HG02885 (cell line): Measurements from ENCODE around the gene GRIK4.

Source experiments
- ATAC-seq: cut with Tn5 transposase; IDR thresholded peaks from one replicate; pipeline ENCODE4 v1.9.1; 2021; ENCODE audit warnings: mild to moderate bottlenecking; ENCODE audit not compliant: unreplicated experiment, poor library complexity

Gene GRIK4

GRCh38 chr11:121037016-121037415 lies 525.5 kb downstream of the GRIK4 start:
- no peak for ATAC-seq
